K562 (cell line): ENCODE data around the gene ALB. TPM values are rescaled to one million over a fixed set of nuclear protein-coding genes. Genes with fewer than 3 reads are reported as not detected.

Experiments used
- ATF6 ChIP-seq: sonication (generic); formaldehyde crosslinking; IDR thresholded peaks from 2 replicates; pipeline ENCODE4 v1.4.0; 2020; ENCODE audit warnings: mild to moderate bottlenecking, missing genetic modification reagents
- BDP1 ChIP-seq: IDR thresholded peaks from 3 replicates; pipeline ENCODE4 v1.6.1; 2011; ENCODE audit not compliant: insufficient read length, insufficient read depth
- CTCFL ChIP-seq: IDR thresholded peaks from 2 replicates; pipeline ENCODE4 v1.6.1; 2011; ENCODE audit warnings: borderline replicate concordance, low read depth, mild to moderate bottlenecking, moderate library complexity, low read length; ENCODE audit not compliant: insufficient read depth, poor library complexity, severe bottlenecking
- ETV5 ChIP-seq: sonication (generic); formaldehyde crosslinking; IDR thresholded peaks from 2 replicates; pipeline ENCODE4 v1.4.0; 2020; ENCODE audit warnings: low read depth, mild to moderate bottlenecking, missing genetic modification reagents
- HDAC8 ChIP-seq: fragments of 450-650 bp; IDR thresholded peaks from 2 replicates; pipeline ENCODE4 v1.6.1; 2016; ENCODE audit warnings: mild to moderate bottlenecking, missing genetic modification characterization, moderate library complexity, missing compliant biosample characterization
- IRF9 ChIP-seq: fragments of 450-650 bp; IDR thresholded peaks from 2 replicates; pipeline ENCODE4 v1.6.1; 2016; ENCODE audit warnings: missing biosample characterization, missing genetic modification characterization
- NRF1 ChIP-seq, 2 experiments: fragments of 450-650 bp; IDR thresholded peaks in 1 of 2; conservative IDR thresholded peaks in 1 of 2; 2 replicates each; pipeline ENCODE4 v1.6.1; 2014; ENCODE audit warnings: mild to moderate bottlenecking in 2 of 2
- SIN3B ChIP-seq: fragments of 450-650 bp; IDR thresholded peaks from 2 replicates; pipeline ENCODE4 v1.6.1; 2017; ENCODE audit warnings: low read depth, mild to moderate bottlenecking, moderate library complexity
- ZNF507 ChIP-seq: conservative IDR thresholded peaks from 2 replicates; pipeline ENCODE4 v1.6.1; 2017; ENCODE audit warnings: missing genetic modification characterization, missing compliant biosample characterization
- polyA plus RNA-seq, 8 experiments: library from polyadenylated mRNA; depleted of rRNA in 4 of 8; stranded (reverse) in 5 of 8; unstranded in 3 of 8; fragments of >200 nt; fragmentation: Nextera tagmentation in 2 of 8; fragmentation: Illumina TruSeq in 1 of 8; extraction: Ambion mirVana in 2 of 8; extraction: Trizol in 1 of 8; gene quantifications; 2 replicates each; pipeline versions ENCODE4 v1.2.1 to v1.2.3, GENCODE V29; 2011 to 2014; ENCODE audit warnings: inconsistent platforms in 1 of 8, missing spikeins in 1 of 8
- total RNA-seq, 7 experiments: library from RNA; depleted of rRNA in 6 of 7; stranded (reverse); fragments of >200 nt in 6 of 7; fragmentation: Illumina TruSeq in 2 of 7; extraction: Trizol in 2 of 7; gene quantifications; 2 replicates each; pipeline versions ENCODE4 v1.2.1 to v1.2.3, GENCODE V29; 2011 to 2021; ENCODE audit warnings: low replicate concordance in 1 of 7

Gene ALB
- total and polyA plus RNA-seq, 9 of the 15 experiments (the other 6 are each of a cell fraction or from before 2014, with no cell fraction given): 0.04 to 18.5 (median 0.20) TPM; not detected in 2

- TF ChIP-seq IRF9 (tag): no peak
- TF ChIP-seq ATF6 (CRISPR knock-in tag): no peak
- TF ChIP-seq CTCFL: no peak
- TF ChIP-seq HDAC8 (tag): no peak
- TF ChIP-seq NRF1 (conservative IDR thresholded peaks at IDR 0.05 in 1 of 2, IDR thresholded peaks at IDR 0.05 in 1 of 2): no peak
- no peak for TF ChIP-seq SIN3B
- no peak for TF ChIP-seq BDP1
- TF ChIP-seq ETV5 (CRISPR knock-in tag): no peak
- no peak for TF ChIP-seq ZNF507 (tag)
These were observed 43.6 kb downstream of the ALB start (continued) for GRCh38 chr4:73447671-73448070.
